ENCODE results near the gene KRTAP20-2. TPM values are rescaled to one million over a fixed set of nuclear protein-coding genes. Genes with fewer than 3 reads are reported as not detected.

The KRTAP20-2 gene
- total RNA-seq, 4 donors from 2014 or later = 3.2 to 12.9 TPM; not detected in 2

DNA sequence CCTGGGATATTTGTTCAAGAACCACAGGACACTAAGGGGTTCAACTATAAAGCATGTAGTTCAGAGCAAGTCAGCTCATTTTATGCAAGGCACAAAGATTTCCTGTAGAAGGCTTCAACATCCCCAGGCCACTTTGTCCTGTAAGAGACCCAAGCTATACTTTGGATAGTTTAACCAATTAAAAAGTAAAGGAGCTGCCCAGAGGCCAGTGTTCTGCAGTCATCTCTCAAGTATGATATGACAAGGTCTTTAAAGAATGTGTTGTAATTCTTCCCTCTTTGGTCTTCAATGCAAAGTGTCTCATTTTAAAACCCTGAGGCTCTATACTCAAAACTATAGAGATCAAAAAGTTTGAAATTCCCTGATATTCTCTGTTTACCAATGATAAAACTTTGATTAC is 41.7 kb downstream of the KRTAP20-2 start:
- intact Hi-C loops (cut with DNase I; ENCODE audit: low total_unique reads) = no loop called here
- no peak for DNase-seq (ENCODE audit: low spot score in 2 of 2)
- TF ChIP-seq POLR2A (IDR thresholded peaks at IDR 0.05) (no peak), CTCF (IDR thresholded peaks at IDR 0.05) (no peak)
- no peak overlapping the region for H3K4me3 ChIP-seq (ENCODE audit: low read depth, poor library complexity, severe bottlenecking)

GRCh38 chr21:30680586-30680985 is 45.6 kb downstream of the KRTAP20-2 start:
- intact Hi-C loops (cut with DNase I; ENCODE audit: low total_unique reads) = no loop called here
- WGBS, 2 donors = 42 to 46% methylated on average over 1 of the region's 1 CpG
- TF ChIP-seq CTCF (IDR thresholded peaks at IDR 0.05) (no peak), POLR2A (IDR thresholded peaks at IDR 0.05) (no peak)
- no peak for DNase-seq (ENCODE audit: low spot score in 2 of 2)
- no peak overlapping the region for H3K4me3 ChIP-seq (ENCODE audit: low read depth, poor library complexity, severe bottlenecking)

DNA sequence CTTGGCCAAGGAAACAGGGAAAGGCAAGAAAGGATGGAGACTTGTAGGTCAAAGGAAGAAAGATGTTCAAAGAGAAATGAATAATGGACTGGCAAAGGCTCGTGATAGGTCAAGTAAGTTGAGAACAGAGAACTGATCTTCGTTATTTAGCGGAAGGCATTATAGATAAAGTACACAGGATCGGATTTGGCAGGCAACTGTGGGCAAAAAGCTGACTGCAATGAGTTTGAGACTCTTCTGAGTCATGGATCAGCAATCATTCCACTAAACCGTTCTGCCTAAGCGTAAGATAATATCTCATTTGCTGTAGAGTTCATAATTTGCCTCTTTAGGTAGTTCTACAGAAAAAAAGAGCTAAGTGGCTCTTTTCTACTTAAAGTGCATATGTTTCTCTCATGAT is 49.5 kb downstream of the KRTAP20-2 start:
- intact Hi-C loops (cut with DNase I; ENCODE audit: low total_unique reads) = no loop called here
- no peak overlapping the region for H3K4me3 ChIP-seq (ENCODE audit: low read depth, poor library complexity, severe bottlenecking)
- no peak for TF ChIP-seq CTCF (IDR thresholded peaks at IDR 0.05)
- TF ChIP-seq POLR2A (IDR thresholded peaks at IDR 0.05) = no peak
- no peak for DNase-seq (ENCODE audit: low spot score in 2 of 2)
- WGBS, 2 donors = 78% methylated on average over 6 of the region's 6 CpGs

Other genes starting within 250 kb of the KRTAP20-2 start
- 1 to 10 TPM in 1 of 4 donors, under 1 TPM in 1, not detected in 2; 0.89 to 3.3 TPM for gene KRTAP13-1, start 239.2 kb upstream of the KRTAP20-2 start, total RNA-seq
- gene KRTAP13-3, start 209.3 kb upstream of the KRTAP20-2 start, total RNA-seq = not detected
- not detected for gene KRTAP13-4, start 205.0 kb upstream of the KRTAP20-2 start, total RNA-seq
- not detected for gene KRTAP15-1, start 194.9 kb upstream of the KRTAP20-2 start, total RNA-seq
- gene KRTAP19-1, start 154.8 kb upstream of the KRTAP20-2 start, total RNA-seq = 10 to 100 TPM in 1 of 4 donors, under 1 TPM in 1, not detected in 2; 0.59 to 18.3 TPM
- gene KRTAP19-2, start 147.8 kb upstream of the KRTAP20-2 start, total RNA-seq = 1 to 10 TPM in 1 of 4 donors, not detected in 3; 1.8 TPM
- 10 to 100 TPM in 1 of 4 donors, under 1 TPM in 1, not detected in 2; 0.97 to 17.1 TPM for gene KRTAP19-3, start 143.2 kb upstream of the KRTAP20-2 start, total RNA-seq
- not detected for gene KRTAP19-4, start 138.0 kb upstream of the KRTAP20-2 start, total RNA-seq
- gene KRTAP19-5, start 133.1 kb upstream of the KRTAP20-2 start, total RNA-seq = 10 to 100 TPM in 2 of 4 donors, not detected in 2; 12.7 to 57.9 TPM
- not detected for gene KRTAP19-6, start 93.3 kb upstream of the KRTAP20-2 start, total RNA-seq
- 1 to 10 TPM in 1 of 4 donors, not detected in 3; 1.5 TPM for gene KRTAP19-7, start 73.9 kb upstream of the KRTAP20-2 start, total RNA-seq
- not detected for gene KRTAP22-2, start 44.8 kb upstream of the KRTAP20-2 start, total RNA-seq
- gene KRTAP6-3, start 42.8 kb upstream of the KRTAP20-2 start, total RNA-seq = not detected
- not detected for gene KRTAP6-2, start 36.3 kb upstream of the KRTAP20-2 start, total RNA-seq
- gene KRTAP22-1, start 34.1 kb upstream of the KRTAP20-2 start, total RNA-seq = not detected
- gene KRTAP6-1, start 21.3 kb upstream of the KRTAP20-2 start, total RNA-seq = 10 to 100 TPM in 1 of 4 donors, not detected in 3; 14.9 TPM
- not detected for gene KRTAP20-1, start 18.8 kb upstream of the KRTAP20-2 start, total RNA-seq
- gene KRTAP20-4, start 14.6 kb upstream of the KRTAP20-2 start, total RNA-seq = not detected
- not detected for gene KRTAP20-3, start 7.7 kb downstream of the KRTAP20-2 start, total RNA-seq
- not detected for gene KRTAP21-3, start 83.6 kb downstream of the KRTAP20-2 start, total RNA-seq
- gene KRTAP21-2, start 112.1 kb downstream of the KRTAP20-2 start, total RNA-seq = 1 to 10 TPM in 1 of 4 donors, not detected in 3; 1.7 TPM
- gene KRTAP21-1, start 120.2 kb downstream of the KRTAP20-2 start, total RNA-seq = not detected
- gene KRTAP8-1, start 178.1 kb downstream of the KRTAP20-2 start, total RNA-seq = 10 to 100 TPM in 1 of 4 donors, not detected in 3; 40.1 TPM
- gene KRTAP7-1, start 194.6 kb downstream of the KRTAP20-2 start, total RNA-seq = 10 to 100 TPM in 1 of 4 donors, 1 to 10 TPM in 2, not detected in 1; 1.3 to 22.2 (median 4.4) TPM
- gene KRTAP11-1, start 246.4 kb downstream of the KRTAP20-2 start, total RNA-seq = 10 to 100 TPM in 1 of 4 donors, 1 to 10 TPM in 2, not detected in 1; 2.5 to 71.2 (median 3.2) TPM

All from lower leg skin (tissue), 4 donors.